OCI-LY1 (cell line): ENCODE results near the gene SERF2.
"Not testable (repeated sequence)": the region's sequence is repeated elsewhere in the genome, so short reads cannot be mapped to it uniquely, and the experiment has no call there.

Source experiments
- H2AFZ ChIP-seq: fragments of 200-600 bp; sonication (generic), shearing (Covaris generic); 2 replicates; pipeline ENCODE4 v1.6.0; 2014; ENCODE audit warnings: antibody characterized with exemption, mild to moderate bottlenecking, low read length
- H3F3A ChIP-seq: fragments of 200-600 bp; sonication (generic), shearing (Covaris generic); 2 replicates; pipeline ENCODE4 v1.6.0; 2014; ENCODE audit warnings: mild to moderate bottlenecking, antibody characterized with exemption, low read length, moderate library complexity; ENCODE audit not compliant: insufficient read depth
- H3K27ac ChIP-seq: fragments of 200-600 bp; sonication (generic); 2 replicates; pipeline ENCODE4 v1.5.1; 2014; ENCODE audit warnings: low read length, mixed run types, mild to moderate bottlenecking, low read depth; ENCODE audit not compliant: poor library complexity, severe bottlenecking
- H3K27me3 ChIP-seq: fragments of 200-600 bp; sonication (generic); 2 replicates; pipeline ENCODE4 v1.6.0; 2014; ENCODE audit warnings: antibody characterized with exemption, mild to moderate bottlenecking, low read length, moderate library complexity; ENCODE audit not compliant: insufficient read depth
- H3K36me3 ChIP-seq: fragments of 200-600 bp; sonication (generic); 2 replicates; pipeline ENCODE4 v1.6.1; 2014; ENCODE audit warnings: mild to moderate bottlenecking, antibody characterized with exemption, low read length, moderate library complexity, mixed read lengths; ENCODE audit not compliant: insufficient read depth
- H3K4me1 ChIP-seq: fragments of 200-600 bp; sonication (generic); 2 replicates; pipeline ENCODE4 v1.5.1; 2014; ENCODE audit warnings: mild to moderate bottlenecking, low read length, moderate library complexity; ENCODE audit not compliant: insufficient read depth, severe bottlenecking
- H3K4me2 ChIP-seq: fragments of 200-600 bp; sonication (generic), shearing (Covaris generic); 2 replicates; pipeline ENCODE4 v1.6.1; 2014; ENCODE audit warnings: low read length
- H3K4me3 ChIP-seq: fragments of 200-600 bp; sonication (generic); 2 replicates; pipeline ENCODE4 v1.5.1; 2014; ENCODE audit warnings: low read length, low read depth, mild to moderate bottlenecking, mixed read lengths; ENCODE audit not compliant: poor library complexity, severe bottlenecking
- H3K79me2 ChIP-seq: fragments of 200-600 bp; shearing (Covaris generic); 2 replicates; pipeline ENCODE4 v1.6.1; 2016; ENCODE audit warnings: mixed run types, low read length, mixed read lengths; ENCODE audit not compliant: insufficient read depth
- H3K9ac ChIP-seq: fragments of 200-600 bp; sonication (generic), shearing (Covaris generic); 2 replicates; pipeline ENCODE4 v1.6.1; 2014; ENCODE audit warnings: mild to moderate bottlenecking, low read length, mixed read lengths
- H3K9me2 ChIP-seq: fragments of 200-600 bp; sonication (generic), shearing (Covaris generic); 2 replicates; pipeline ENCODE4 v1.6.1; 2014; ENCODE audit warnings: low read depth, mild to moderate bottlenecking, low read length, mixed read lengths
- H3K9me3 ChIP-seq: fragments of 200-600 bp; shearing (Covaris generic); 2 replicates; pipeline ENCODE4 v1.6.1; 2014; ENCODE audit warnings: low read length, mixed read lengths
- H4K20me1 ChIP-seq: fragments of 200-600 bp; sonication (generic), shearing (Covaris generic); 2 replicates; pipeline ENCODE4 v1.6.0; 2016; ENCODE audit warnings: mild to moderate bottlenecking, low read length; ENCODE audit not compliant: insufficient read depth
- EZH2 ChIP-seq: fragments of 200-600 bp; sonication (generic), shearing (Covaris generic); IDR thresholded peaks from 2 replicates; pipeline ENCODE4 v1.8.0; 2017; ENCODE audit warnings: borderline replicate concordance, mixed run types, mild to moderate bottlenecking, antibody characterized with exemption, low read length, moderate library complexity, mixed read lengths
- TF ChIP-seq, protein P1 (sequence below): fragments of 200-600 bp; sonication (generic), shearing (Covaris generic); IDR thresholded peaks from 2 replicates; pipeline ENCODE4 v1.5.1; 2017; ENCODE audit warnings: mild to moderate bottlenecking, antibody characterized with exemption, low read length, moderate library complexity, mixed read lengths

SERF2 gene

GRCh38 chr15:43799945-43800285, 7.8 kb downstream of the SERF2 start, which contains the start of gene SERINC4:
Gene SERINC4, minus strand, starts transcription at chr15:43800220. Its CDS starts 234 bp downstream, at chr15:43799986.
- Histone ChIP-seq H3K4me1 (peaks cover 72% of the 10 kb centered on the region), H3F3A (peaks cover 17% of the 10 kb centered on the region), H3K79me2 (peaks cover 16% of the 10 kb centered on the region), H3K9me2 (no peaks in the 10 kb centered on the region), H3K27me3 (no peaks in the 10 kb centered on the region), H2AFZ (no peak within 1 kb of the TSS), H3K27ac (peak within 1 kb of the TSS; percentile 98), H4K20me1 (no peaks in the 10 kb centered on the region), H3K9ac (peak within 1 kb of the TSS; percentile 95), H3K4me2 (peak within 1 kb of the TSS; percentile 80), H3K4me3 (peak within 1 kb of the TSS; percentile 95), H3K9me3 (no peaks in the 10 kb centered on the region), H3K36me3 (peaks cover 61% of the 10 kb centered on the region)
- TF ChIP-seq, protein P1, sequence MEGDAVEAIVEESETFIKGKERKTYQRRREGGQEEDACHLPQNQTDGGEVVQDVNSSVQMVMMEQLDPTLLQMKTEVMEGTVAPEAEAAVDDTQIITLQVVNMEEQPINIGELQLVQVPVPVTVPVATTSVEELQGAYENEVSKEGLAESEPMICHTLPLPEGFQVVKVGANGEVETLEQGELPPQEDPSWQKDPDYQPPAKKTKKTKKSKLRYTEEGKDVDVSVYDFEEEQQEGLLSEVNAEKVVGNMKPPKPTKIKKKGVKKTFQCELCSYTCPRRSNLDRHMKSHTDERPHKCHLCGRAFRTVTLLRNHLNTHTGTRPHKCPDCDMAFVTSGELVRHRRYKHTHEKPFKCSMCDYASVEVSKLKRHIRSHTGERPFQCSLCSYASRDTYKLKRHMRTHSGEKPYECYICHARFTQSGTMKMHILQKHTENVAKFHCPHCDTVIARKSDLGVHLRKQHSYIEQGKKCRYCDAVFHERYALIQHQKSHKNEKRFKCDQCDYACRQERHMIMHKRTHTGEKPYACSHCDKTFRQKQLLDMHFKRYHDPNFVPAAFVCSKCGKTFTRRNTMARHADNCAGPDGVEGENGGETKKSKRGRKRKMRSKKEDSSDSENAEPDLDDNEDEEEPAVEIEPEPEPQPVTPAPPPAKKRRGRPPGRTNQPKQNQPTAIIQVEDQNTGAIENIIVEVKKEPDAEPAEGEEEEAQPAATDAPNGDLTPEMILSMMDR: no peak
- TF ChIP-seq EZH2: no peak

DNA sequence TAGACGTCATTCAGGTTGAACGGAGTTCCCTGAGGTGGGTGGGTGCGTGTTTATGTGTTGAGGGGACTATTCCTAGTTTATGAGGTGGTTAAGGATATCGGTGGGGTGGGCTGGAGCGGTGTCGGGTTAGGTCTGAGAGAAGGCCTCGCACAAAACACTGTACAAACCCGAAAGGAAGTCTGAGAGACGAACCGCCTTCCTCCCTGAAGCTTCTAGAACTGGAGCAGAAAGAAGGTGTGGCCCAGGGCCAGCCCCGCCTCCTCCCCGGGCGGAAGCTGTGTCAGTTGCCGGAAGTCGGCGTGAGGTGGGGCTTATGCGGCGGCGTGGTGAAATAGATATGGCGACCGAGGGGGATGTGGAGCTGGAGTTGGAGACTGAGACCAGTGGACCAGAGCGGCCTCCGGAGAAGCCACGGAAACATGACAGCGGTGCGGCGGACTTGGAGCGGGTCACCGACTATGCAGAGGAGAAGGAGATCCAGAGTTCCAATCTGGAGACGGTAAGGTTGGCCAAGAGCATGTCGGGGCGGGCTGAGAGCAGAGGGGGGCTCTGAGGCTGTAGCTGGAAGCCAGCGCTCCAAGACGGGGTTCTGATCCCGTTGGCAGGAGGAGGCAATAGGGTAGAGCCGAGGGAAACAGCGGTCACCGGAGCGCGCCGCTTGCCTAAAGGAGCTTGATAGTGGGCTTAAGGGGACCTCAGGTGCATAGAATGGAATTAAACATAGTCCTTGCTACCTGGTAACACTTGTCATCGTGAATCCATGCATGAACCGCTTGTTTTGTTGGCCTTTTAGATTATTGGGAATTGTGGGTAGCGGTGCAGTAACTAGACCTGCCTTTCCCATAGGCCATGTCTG, 8.4 kb downstream of the SERF2 start, which contains the start of gene HYPK:
TSS of gene HYPK (plus strand) at position 314 of the 856 bp plus-strand sequence. CDS start at position 338, 24 bp downstream.
- Histone ChIP-seq H3K27me3 (no peaks in the 10 kb centered on the region), H3K36me3 (peaks cover 61% of the 10 kb centered on the region), H2AFZ (no peak within 1 kb of the TSS), H3K9me2 (no peaks in the 10 kb centered on the region), H3K9ac (peak within 1 kb of the TSS; percentile 95), H4K20me1 (no peaks in the 10 kb centered on the region), H3K27ac (peak within 1 kb of the TSS; percentile 98), H3F3A (peaks cover 16% of the 10 kb centered on the region), H3K79me2 (peaks cover 16% of the 10 kb centered on the region), H3K4me2 (peak within 1 kb of the TSS; percentile 80), H3K4me3 (peak within 1 kb of the TSS; percentile 95), H3K4me1 (peaks cover 66% of the 10 kb centered on the region), H3K9me3 (no peaks in the 10 kb centered on the region)
- no peak for TF ChIP-seq EZH2
- TF ChIP-seq, protein P1: no peak

DNA sequence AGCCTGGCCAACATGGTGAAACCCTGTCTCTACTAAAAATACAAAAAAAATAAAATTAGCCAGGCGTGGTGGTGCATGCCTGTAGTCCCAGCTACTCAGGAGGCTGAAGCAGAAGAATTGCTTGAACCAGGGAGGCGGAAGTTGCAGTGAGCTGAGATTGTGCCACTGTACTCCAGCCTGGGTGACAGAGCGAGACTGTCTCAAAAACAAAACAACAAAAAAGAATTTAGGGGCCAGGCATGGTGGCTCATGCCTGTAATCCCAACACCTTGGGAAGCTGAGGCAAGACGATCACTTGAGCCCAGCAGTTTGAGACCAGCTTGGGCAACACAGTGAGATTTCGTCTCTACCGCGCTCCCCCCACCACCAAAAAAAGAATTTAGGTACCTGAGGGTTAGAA, 10.6 kb downstream of the SERF2 start:
- not testable (repeated sequence) for H3K27me3 ChIP-seq, H3K9me3 ChIP-seq, H4K20me1 ChIP-seq, H2AFZ ChIP-seq, H3K4me3 ChIP-seq, H3K4me2 ChIP-seq, H3K9ac ChIP-seq, H3K9me2 ChIP-seq, H3F3A ChIP-seq
- peaks cover 16% of the 10 kb centered on the region for H3K79me2 ChIP-seq
- H3K36me3 ChIP-seq: peaks cover 66% of the 10 kb centered on the region
- H3K4me1 ChIP-seq: peaks cover 48% of the 10 kb centered on the region
- peak overlapping the region; percentile 98 for H3K27ac ChIP-seq
